Measurements from ENCODE around the gene KCTD19. TPM values are rescaled to one million over a fixed set of nuclear protein-coding genes. Genes with fewer than 3 reads are reported as not detected.

The KCTD19 gene
- total and polyA plus RNA-seq, 4 donors = 0.07 to 5.1 (median 0.32) TPM

GRCh38 chr16:67282447-67282805, 44.1 kb downstream of the KCTD19 start:
- DNase-seq = no peak

DNA sequence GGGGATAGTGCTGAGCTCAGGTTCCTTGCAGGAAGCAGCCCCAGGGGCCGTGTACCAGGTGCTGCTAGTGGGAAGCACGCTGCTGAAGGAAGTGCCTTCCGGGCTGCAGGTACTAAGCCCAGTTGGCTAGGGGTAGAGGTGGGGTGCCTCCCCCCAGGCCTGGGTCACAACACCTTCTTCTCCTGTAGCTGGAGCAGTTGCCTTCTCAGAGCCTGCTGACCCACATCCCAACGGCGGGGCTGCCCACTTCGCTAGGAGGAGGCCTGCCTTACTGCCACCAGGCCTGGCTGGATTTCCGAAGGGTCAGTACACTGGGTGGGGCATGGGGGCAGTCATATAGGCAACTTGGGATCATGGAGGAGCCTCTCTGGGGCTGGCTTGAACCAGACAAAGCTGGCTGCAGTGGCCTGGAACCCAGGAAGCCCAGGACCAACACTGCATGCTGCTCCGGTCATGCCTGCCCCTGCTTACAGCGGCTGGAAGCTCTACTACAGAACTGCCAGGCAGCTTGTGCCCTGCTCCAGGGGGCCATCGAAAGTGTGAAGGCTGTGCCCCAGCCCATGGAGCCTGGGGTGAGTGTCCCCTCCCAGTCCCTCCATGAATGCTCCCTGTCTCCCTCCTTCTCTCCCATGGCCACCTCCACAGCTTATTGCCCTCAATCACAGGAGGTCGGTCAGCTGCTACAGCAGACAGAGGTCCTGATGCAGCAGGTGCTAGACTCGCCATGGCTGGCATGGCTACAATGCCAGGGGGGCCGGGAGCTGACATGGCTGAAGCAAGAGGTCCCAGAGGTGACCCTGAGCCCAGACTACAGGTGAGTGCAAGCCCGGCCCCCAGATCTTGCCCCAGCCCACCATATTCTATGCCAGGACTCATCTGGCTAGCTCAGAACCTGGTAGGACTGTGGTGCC, 44.8 kb downstream of the KCTD19 start:
- Histone ChIP-seq H3K9ac (ENCODE audit: insufficient read depth in 1 of 2, low read length in 2 of 2) (no peak overlapping the region), H3K36me3 (ENCODE audit: control insufficient read depth in 4 of 4, insufficient read depth in 4 of 4, low read length in 4 of 4) (peaks cover 0 to 2% (median 0%) of the 10 kb centered on the region in 4 donors), H3K9me3 (ENCODE audit: control insufficient read depth in 4 of 4, insufficient read depth in 3 of 4, low read length in 3 of 4) (no peaks in the 10 kb centered on the region), H3K4me1 (ENCODE audit: control insufficient read depth in 5 of 5, insufficient read depth in 5 of 5, low read length in 5 of 5) (peaks cover 0 to 22% (median 5%) of the 10 kb centered on the region in 5 donors), H3K27me3 (ENCODE audit: control insufficient read depth in 3 of 3, insufficient read depth in 3 of 3, low read length in 2 of 3) (no peaks in the 10 kb centered on the region), H3K4me3 (no peak overlapping the region), H3K27ac (ENCODE audit: low read depth in 1 of 2, low read length in 1 of 2) (no peak overlapping the region)
- WGBS, 2 donors = 96% methylated on average over 12 to 14 of the region's 14 CpGs
- no peak for ATAC-seq (ENCODE audit: insufficient read depth, low FRiP score)
- no peak for DNase-seq
- TF ChIP-seq, protein P1, sequence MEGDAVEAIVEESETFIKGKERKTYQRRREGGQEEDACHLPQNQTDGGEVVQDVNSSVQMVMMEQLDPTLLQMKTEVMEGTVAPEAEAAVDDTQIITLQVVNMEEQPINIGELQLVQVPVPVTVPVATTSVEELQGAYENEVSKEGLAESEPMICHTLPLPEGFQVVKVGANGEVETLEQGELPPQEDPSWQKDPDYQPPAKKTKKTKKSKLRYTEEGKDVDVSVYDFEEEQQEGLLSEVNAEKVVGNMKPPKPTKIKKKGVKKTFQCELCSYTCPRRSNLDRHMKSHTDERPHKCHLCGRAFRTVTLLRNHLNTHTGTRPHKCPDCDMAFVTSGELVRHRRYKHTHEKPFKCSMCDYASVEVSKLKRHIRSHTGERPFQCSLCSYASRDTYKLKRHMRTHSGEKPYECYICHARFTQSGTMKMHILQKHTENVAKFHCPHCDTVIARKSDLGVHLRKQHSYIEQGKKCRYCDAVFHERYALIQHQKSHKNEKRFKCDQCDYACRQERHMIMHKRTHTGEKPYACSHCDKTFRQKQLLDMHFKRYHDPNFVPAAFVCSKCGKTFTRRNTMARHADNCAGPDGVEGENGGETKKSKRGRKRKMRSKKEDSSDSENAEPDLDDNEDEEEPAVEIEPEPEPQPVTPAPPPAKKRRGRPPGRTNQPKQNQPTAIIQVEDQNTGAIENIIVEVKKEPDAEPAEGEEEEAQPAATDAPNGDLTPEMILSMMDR (IDR thresholded peaks at IDR 0.05; ENCODE audit: control extremely low read depth, extremely low read depth) = no peak

More at GRCh38 chr16:67282447-67282805, 44.1 kb downstream of the KCTD19 start:
- 97 to 98% methylated on average over 10 of the region's 10 CpGs for WGBS, 2 donors
- no peak overlapping the region for H3K4me3 ChIP-seq
- TF ChIP-seq, protein P1 (IDR thresholded peaks at IDR 0.05; ENCODE audit: control extremely low read depth, extremely low read depth) = no peak
- no peaks in the 10 kb centered on the region for H3K9me3 ChIP-seq (ENCODE audit: control insufficient read depth in 4 of 4, insufficient read depth in 3 of 4, low read length in 3 of 4)
- H3K4me1 ChIP-seq (ENCODE audit: control insufficient read depth in 5 of 5, insufficient read depth in 5 of 5, low read length in 5 of 5) = peaks cover 0 to 21% (median 5%) of the 10 kb centered on the region in 5 donors
- H3K9ac ChIP-seq (ENCODE audit: insufficient read depth in 1 of 2, low read length in 2 of 2) = no peak overlapping the region
- H3K27ac ChIP-seq (ENCODE audit: low read depth in 1 of 2, low read length in 1 of 2) = no peak overlapping the region
- peaks cover 0 to 5% (median 0%) of the 10 kb centered on the region in 4 donors for H3K36me3 ChIP-seq (ENCODE audit: control insufficient read depth in 4 of 4, insufficient read depth in 4 of 4, low read length in 4 of 4)
- no peak for ATAC-seq (ENCODE audit: insufficient read depth, low FRiP score)
- no peaks in the 10 kb centered on the region for H3K27me3 ChIP-seq (ENCODE audit: control insufficient read depth in 3 of 3, insufficient read depth in 3 of 3, low read length in 2 of 3)

DNA sequence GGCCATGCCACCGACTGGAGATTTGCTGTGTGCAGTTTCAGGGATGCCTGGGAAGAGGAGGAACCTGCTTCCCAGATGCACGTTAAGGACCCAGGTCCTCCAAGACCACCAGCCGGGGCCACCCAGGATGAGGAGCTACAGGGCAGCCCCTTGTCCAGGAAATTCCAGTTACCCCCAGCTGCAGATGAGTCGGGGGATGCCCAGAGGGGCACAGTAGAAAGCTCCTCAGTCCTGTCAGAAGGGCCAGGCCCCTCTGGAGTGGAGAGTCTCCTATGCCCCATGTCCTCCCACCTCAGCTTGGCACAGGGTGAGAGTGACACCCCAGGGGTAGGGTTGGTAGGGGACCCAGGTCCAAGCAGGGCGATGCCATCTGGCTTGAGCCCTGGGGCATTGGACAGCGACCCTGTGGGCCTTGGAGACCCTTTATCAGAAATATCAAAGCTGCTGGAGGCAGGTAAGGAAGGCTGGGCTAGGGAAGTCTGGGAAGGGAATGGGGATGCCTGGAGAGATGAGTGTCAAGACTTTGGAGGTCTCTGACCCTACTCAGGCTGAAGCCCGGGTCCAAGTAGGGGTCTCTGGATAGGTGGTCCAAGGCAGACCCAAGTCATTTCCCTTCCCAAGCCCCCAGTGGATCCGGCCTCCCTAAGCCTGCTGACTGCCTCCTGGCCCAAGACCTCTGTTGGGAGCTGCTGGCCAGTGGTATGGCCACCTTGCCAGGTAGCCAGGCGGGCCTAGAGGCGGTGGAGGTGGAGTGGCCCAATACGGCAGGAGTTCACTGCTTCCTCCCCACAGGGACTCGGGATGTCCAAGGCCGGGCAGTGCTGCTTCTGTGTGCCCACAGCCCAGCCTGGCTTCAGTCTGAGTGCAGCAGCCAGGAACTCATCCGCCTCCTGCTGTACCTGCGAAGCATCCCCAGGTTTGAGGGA, 46.2 kb downstream of the KCTD19 start:
- no peak overlapping the region for H3K4me3 ChIP-seq
- no peak overlapping the region for H3K9ac ChIP-seq (ENCODE audit: insufficient read depth in 1 of 2, low read length in 2 of 2)
- 95 to 97% methylated on average over 15 of the region's 15 CpGs for WGBS, 2 donors
- H3K27me3 ChIP-seq (ENCODE audit: control insufficient read depth in 3 of 3, insufficient read depth in 3 of 3, low read length in 2 of 3) = no peaks in the 10 kb centered on the region
- TF ChIP-seq, protein P1 (IDR thresholded peaks at IDR 0.05; ENCODE audit: control extremely low read depth, extremely low read depth) = no peak
- H3K27ac ChIP-seq (ENCODE audit: low read depth in 1 of 2, low read length in 1 of 2) = no peak overlapping the region
- ATAC-seq (ENCODE audit: insufficient read depth, low FRiP score) (no peak), DNase-seq (no peak)
- peaks cover 0 to 22% (median 5%) of the 10 kb centered on the region in 5 donors for H3K4me1 ChIP-seq (ENCODE audit: control insufficient read depth in 5 of 5, insufficient read depth in 5 of 5, low read length in 5 of 5)
- no peaks in the 10 kb centered on the region for H3K9me3 ChIP-seq (ENCODE audit: control insufficient read depth in 4 of 4, insufficient read depth in 3 of 4, low read length in 3 of 4)
- peaks cover 0 to 6% (median 1%) of the 10 kb centered on the region in 4 donors for H3K36me3 ChIP-seq (ENCODE audit: control insufficient read depth in 4 of 4, insufficient read depth in 4 of 4, low read length in 4 of 4)
